Thyroid gland (tissue), 4 donors: ENCODE results near the gene ME3. TPM values are rescaled to one million over a fixed set of nuclear protein-coding genes. Genes with fewer than 3 reads are reported as not detected.
A peak's percentile ranks its signal among the peaks of the same experiment; 100 is the strongest.

ENCODE experiments used
- DNase-seq, 2 donors: peaks; one replicate each; pipeline ENCODE4 v3.0.0-alpha.2; 2019
- H3K27ac ChIP-seq, 3 donors: fragments of 200-600 bp; sonication (generic); 1 replicate in 2 of 3; 2 replicates in 1 of 3; pipeline ENCODE4 v1.5.1; 2016 to 2019; ENCODE audit warnings: mild to moderate bottlenecking in 1 of 3, moderate library complexity in 1 of 3
- H3K27me3 ChIP-seq: fragments of 200-600 bp; sonication (generic); one replicate; pipeline ENCODE4 v1.5.1; 2019
- H3K36me3 ChIP-seq, 2 donors: fragments of 200-600 bp; sonication (generic); one replicate each; pipeline ENCODE4 v1.5.1; 2016 to 2019
- H3K4me1 ChIP-seq, 2 donors: fragments of 200-600 bp; sonication (generic); one replicate each; pipeline ENCODE4 v1.5.1; 2017 to 2019
- H3K4me3 ChIP-seq, 3 donors: fragments of 200-600 bp; sonication (generic); replicated peaks in 1 of 3; 1 replicate in 2 of 3; 2 replicates in 1 of 3; pipeline ENCODE4 v1.5.1; 2016; ENCODE audit warnings: mild to moderate bottlenecking in 1 of 3
- H3K9me3 ChIP-seq: fragments of 200-600 bp; sonication (generic); one replicate; pipeline ENCODE4 v1.5.1; 2017
- CTCF ChIP-seq, 6 experiments: fragments of 200-600 bp in 3 of 6; fragments of 450-650 bp in 3 of 6; sonication (generic) in 3 of 6; IDR thresholded peaks; one replicate each; pipeline ENCODE4 v1.5.1; 2016 to 2019; ENCODE audit warnings: antibody characterized with exemption in 6 of 6, mild to moderate bottlenecking in 2 of 6, inconsistent platforms in 1 of 6, moderate library complexity in 1 of 6
- POLR2A ChIP-seq, 2 donors: fragments of 450-650 bp; IDR thresholded peaks; one replicate each; pipeline ENCODE4 v1.6.1; 2017; ENCODE audit warnings: antibody characterized with exemption in 2 of 2, mild to moderate bottlenecking in 2 of 2, moderate library complexity in 1 of 2
- WGBS, 2 donors: methylation state at CpG; one replicate each; pipeline ENCODE4 v1.1.5; 2017; 5-methylcytosine and 5-hydroxymethylcytosine counted together
- intact Hi-C: fragments of 100-400 bp; cut with DNase I; formaldehyde crosslinking; loops from one replicate; pipeline ENCODE4 v1.15.1; 2023
- total RNA-seq, 4 donors: library from RNA; depleted of rRNA; stranded (reverse); fragments of >200 nt; gene quantifications; one replicate each; pipeline ENCODE4 v1.2.3, GENCODE V29; 2016

The ME3 gene
- total RNA-seq, 4 donors from 2014 or later: 29.1 to 53.5 (median 37.1) TPM

- Histone ChIP-seq H3K36me3 (no peaks in the 10 kb centered on the region), H3K4me1 (peaks cover 4 to 19% of the 10 kb centered on the region in 2 donors), H3K9me3 (no peaks in the 10 kb centered on the region), H3K4me3 (no peak overlapping the region), H3K27me3 (no peaks in the 10 kb centered on the region), H3K27ac (peak overlapping the region in 2 of 3 donors; percentile 9 to 42)
- intact Hi-C loops: no loop called here
- TF ChIP-seq POLR2A (IDR thresholded peaks at IDR 0.05): no peak
- no peak for TF ChIP-seq CTCF (IDR thresholded peaks at IDR 0.05)
- 43 to 61% methylated on average over 5 of the region's 5 CpGs for WGBS, 2 donors
- DNase-seq: peak in 1 of 2 donors; percentile 33
Measured at GRCh38 chr11:86477495-86478155, 194.8 kb downstream of the ME3 start.

GRCh38 chr11:86476109-86476861 lies 196.1 kb downstream of the ME3 start:
- H3K9me3 ChIP-seq: no peaks in the 10 kb centered on the region
- intact Hi-C loops: no loop called here
- no peaks in the 10 kb centered on the region for H3K36me3 ChIP-seq
- WGBS, 2 donors: 66 to 73% methylated on average over 6 of the region's 6 CpGs
- H3K27me3 ChIP-seq: no peaks in the 10 kb centered on the region
- no peak for DNase-seq
- TF ChIP-seq CTCF (IDR thresholded peaks at IDR 0.05) (no peak), POLR2A (IDR thresholded peaks at IDR 0.05) (no peak)
- no peak overlapping the region for H3K4me3 ChIP-seq
- H3K27ac ChIP-seq: peak overlapping the region in 2 of 3 donors; percentile 0 to 56
- peaks cover 4 to 19% of the 10 kb centered on the region in 2 donors for H3K4me1 ChIP-seq

GRCh38 chr11:86475027-86475426 lies 197.4 kb downstream of the ME3 start:
- TF ChIP-seq CTCF (IDR thresholded peaks at IDR 0.05): no peak
- no peak for TF ChIP-seq POLR2A (IDR thresholded peaks at IDR 0.05)
- peaks cover 4 to 19% of the 10 kb centered on the region in 2 donors for H3K4me1 ChIP-seq

GRCh38 chr11:86473991-86474833 lies 198.2 kb downstream of the ME3 start:
- Histone ChIP-seq H3K27ac (peak overlapping the region in 2 of 3 donors; percentile 39 to 47), H3K27me3 (no peaks in the 10 kb centered on the region), H3K36me3 (no peaks in the 10 kb centered on the region), H3K4me1 (peaks cover 4 to 26% of the 10 kb centered on the region in 2 donors), H3K9me3 (no peaks in the 10 kb centered on the region), H3K4me3 (no peak overlapping the region)
- 70 to 85% methylated on average over 8 to 9 of the region's 10 CpGs for WGBS, 2 donors
- intact Hi-C loops: no loop called here
- peak in 1 of 2 donors; percentile 18 for DNase-seq
- TF ChIP-seq CTCF (IDR thresholded peaks at IDR 0.05) (no peak), POLR2A (IDR thresholded peaks at IDR 0.05) (no peak)

More at GRCh38 chr11:86475027-86475426, 197.4 kb downstream of the ME3 start:
- Histone ChIP-seq H3K27ac (no peak overlapping the region), H3K36me3 (no peaks in the 10 kb centered on the region), H3K27me3 (no peaks in the 10 kb centered on the region), H3K9me3 (no peaks in the 10 kb centered on the region), H3K4me3 (no peak overlapping the region)
- intact Hi-C loops: no loop called here
- 97 to 98% methylated on average over 3 of the region's 3 CpGs for WGBS, 2 donors
- DNase-seq: no peak
